B cell (primary cell): ENCODE results near the gene SRRM3. TPM values are rescaled to one million over a fixed set of nuclear protein-coding genes. Genes with fewer than 3 reads are reported as not detected.
A peak's percentile ranks its signal among the peaks of the same experiment; 100 is the strongest.

ENCODE experiments used
- ATAC-seq: fragments of 200-7000 bp; cut with Tn5 transposase; one replicate; pipeline ENCODE4 v1.10.0; 2021; ENCODE audit warnings: low read depth, mild to moderate bottlenecking, moderate number of reproducible peaks, moderate library complexity
- CTCF ChIA-PET: fragments of 350-600 bp; sonication (Branson Sonifier 250); formaldehyde crosslinking; loops from one replicate; lab custom pipeline; 2021; ENCODE audit warnings: antibody characterized with exemption, inconsistent platforms; lab: Charles Lee
- POLR2A ChIA-PET: fragments of 350-600 bp; sonication (Branson Sonifier 250); formaldehyde crosslinking; loops from one replicate; lab custom pipeline; 2021; ENCODE audit warnings: antibody characterized with exemption; lab: Charles Lee
- DNase-seq: peaks from one replicate; pipeline ENCODE4 v3.0.0; 2013
- H2AFZ ChIP-seq: 2 replicates; pipeline ENCODE4 v1.6.1; 2012; ENCODE audit warnings: mild to moderate bottlenecking, low read depth, low read length; ENCODE audit not compliant: insufficient read depth, poor library complexity, severe bottlenecking
- H3K27ac ChIP-seq, 2 donors: 1 replicate in 1 of 2; 2 replicates in 1 of 2; pipeline ENCODE4 v1.5.1; 2012 to 2013; ENCODE audit warnings: low read length in 2 of 2, mild to moderate bottlenecking in 2 of 2, moderate library complexity in 1 of 2
- H3K27me3 ChIP-seq, 4 experiments: fragments of 200-600 bp in 1 of 4; sonication (generic) in 1 of 4; replicated peaks in 1 of 4; 1 replicate in 2 of 4; 2 replicates in 2 of 4; pipeline versions ENCODE4 v1.6.1 to v1.7.0; 2013 to 2016; ENCODE audit warnings: low read length in 3 of 4, mild to moderate bottlenecking in 2 of 4, mixed read lengths in 1 of 4, moderate library complexity in 1 of 4; ENCODE audit not compliant: insufficient read depth in 4 of 4, control insufficient read depth in 3 of 4; ENCODE audit errors: control extremely low read depth in 1 of 4
- H3K36me3 ChIP-seq, 2 experiments: replicated peaks in 1 of 2; 1 replicate in 1 of 2; 2 replicates in 1 of 2; pipeline versions ENCODE4 v1.6.1 to v1.7.1; 2013; ENCODE audit warnings: low read length in 1 of 2; ENCODE audit not compliant: insufficient read depth in 2 of 2, control insufficient read depth in 1 of 2; ENCODE audit errors: control extremely low read depth in 1 of 2, extremely low read depth in 1 of 2
- H3K4me1 ChIP-seq, 2 donors: fragments of 200-600 bp in 1 of 2; sonication (generic) in 1 of 2; 1 replicate in 1 of 2; 2 replicates in 1 of 2; pipeline versions ENCODE4 v1.5.1 to v1.6.1; 2013 to 2017; ENCODE audit warnings: low read length in 2 of 2; ENCODE audit not compliant: control insufficient read depth in 2 of 2, insufficient read depth in 2 of 2
- H3K4me2 ChIP-seq: replicated peaks from 2 replicates; pipeline ENCODE3; 2012; ENCODE audit warnings: mild to moderate bottlenecking, low read depth, low read length; ENCODE audit not compliant: poor library complexity, severe bottlenecking
- H3K4me3 ChIP-seq, 5 experiments: fragments of 200-600 bp in 1 of 5; sonication (generic) in 1 of 5; 1 replicate in 3 of 5; 2 replicates in 2 of 5; pipeline versions ENCODE4 v1.5.1 to v1.7.0; 2011 to 2016; ENCODE audit warnings: low read length in 4 of 5, mild to moderate bottlenecking in 4 of 5, low read depth in 2 of 5, control low read depth in 1 of 5, moderate library complexity in 1 of 5; ENCODE audit not compliant: insufficient read depth in 1 of 5; ENCODE audit errors: control extremely low read depth in 1 of 5, extremely low read depth in 1 of 5
- H3K79me2 ChIP-seq: fragments of 200-600 bp; sonication (generic); one replicate; pipeline ENCODE4 v1.6.0; 2016; ENCODE audit warnings: low read length; ENCODE audit not compliant: control insufficient read depth, insufficient read depth
- H3K9ac ChIP-seq: fragments of 200-600 bp; sonication (generic); 2 replicates; pipeline ENCODE4 v1.6.1; 2017; ENCODE audit warnings: mild to moderate bottlenecking, low read length, moderate library complexity
- H3K9me3 ChIP-seq, 3 donors: one replicate each; pipeline versions ENCODE4 v1.6.1 to v1.7.1; 2013; ENCODE audit warnings: low read length in 2 of 3; ENCODE audit not compliant: control insufficient read depth in 2 of 3, insufficient read depth in 1 of 3; ENCODE audit errors: control extremely low read depth in 1 of 3
- H4K20me1 ChIP-seq: 2 replicates; pipeline ENCODE4 v1.6.0; 2012; ENCODE audit warnings: mild to moderate bottlenecking, low read length; ENCODE audit not compliant: insufficient read depth, control insufficient read depth, poor library complexity, severe bottlenecking
- H3K27ac Mint-ChIP-seq: one replicate; pipeline ENCODE4 v1.8.0; 2021; ENCODE audit warnings: mixed read lengths
- H3K27me3 Mint-ChIP-seq: one replicate; pipeline ENCODE4 v1.8.0; 2021; ENCODE audit warnings: mixed read lengths
- H3K4me1 Mint-ChIP-seq: one replicate; pipeline ENCODE4 v1.8.0; 2021; ENCODE audit warnings: mixed read lengths
- H3K4me3 Mint-ChIP-seq: one replicate; pipeline ENCODE4 v1.8.0; 2021; ENCODE audit warnings: mixed read lengths
- H3K9me3 Mint-ChIP-seq: one replicate; pipeline ENCODE4 v1.8.0; 2022; ENCODE audit warnings: mixed read lengths; ENCODE audit not compliant: insufficient read depth
- CTCF ChIP-seq: fragments of 200-600 bp; IDR thresholded peaks from one replicate; pipeline ENCODE4 v1.8.0; 2022; ENCODE audit warnings: antibody characterized with exemption, mild to moderate bottlenecking
- EZH2 ChIP-seq: IDR thresholded peaks from 2 replicates; pipeline ENCODE4 v1.6.1; 2012; ENCODE audit warnings: borderline replicate concordance, low read depth, mild to moderate bottlenecking, moderate library complexity, low read length; ENCODE audit not compliant: insufficient read depth, poor library complexity, severe bottlenecking
- WGBS: methylation state at CpG from one replicate; pipeline ENCODE4 v1.1.5; 2013; ENCODE audit warnings: missing lambda C conversion rate; ENCODE audit not compliant: insufficient coverage; 5-methylcytosine and 5-hydroxymethylcytosine counted together
- intact Hi-C: fragments of 100-400 bp; cut with micrococcal nuclease; formaldehyde crosslinking; loops from one replicate; pipeline ENCODE4 v1.10.0; 2022
- polyA plus RNA-seq: library from polyadenylated mRNA; depleted of rRNA; stranded (reverse); fragments of >200 nt; gene quantifications from 2 replicates; pipeline ENCODE4 v1.2.3, GENCODE V29; 2012
- total RNA-seq, 2 donors: library from RNA; stranded (reverse); fragments of 120-200 nt in 1 of 2; gene quantifications; 1 replicate in 1 of 2; 2 replicates in 1 of 2; pipeline versions ENCODE4 v1.2.3 to v1.2.4, GENCODE V29; 2013 to 2022

The SRRM3 gene
- total and polyA plus RNA-seq, 2 donors (not counting 1 experiment from before 2014, with no cell fraction given) = not detected

GRCh38 chr7:76283254-76284159 lies 81.8 kb downstream of the SRRM3 start:
- ChIA-PET POLR2A (interaction anchor here (0.7 kb wide), 1 partner anchor 52 kb away, joined by 6 read pairs; no protein-coding TSS in a partner anchor), CTCF (interaction anchor here (1.5 to 2.8 kb wide), 2 partner anchors 31 to 77 kb away, joined by 4 to 12 read pairs; no protein-coding TSS in a partner anchor)
- no peaks in the 10 kb centered on the region for H4K20me1 ChIP-seq
- Mint-ChIP-seq H3K9me3 (no peaks in the 10 kb centered on the region), H3K4me1 (peaks cover 15% of the 10 kb centered on the region), H3K4me3 (peak overlapping the region; percentile 77), H3K27ac (no peak overlapping the region), H3K27me3 (peaks cover 38% of the 10 kb centered on the region)
- DNase-seq (no peak), ATAC-seq (no peak)
- H3K36me3 ChIP-seq = no peaks in the 10 kb centered on the region
- no peak overlapping the region for H3K27ac ChIP-seq
- no peaks in the 10 kb centered on the region for H3K79me2 ChIP-seq
- H3K27me3 ChIP-seq = peaks cover 0 to 51% (median 18%) of the 10 kb centered on the region in 4 experiments
- TF ChIP-seq CTCF = no peak
- no peak for TF ChIP-seq EZH2
- 96% methylated on average over 13 of the region's 17 CpGs for WGBS
- H3K4me1 ChIP-seq = peaks cover 12 to 19% of the 10 kb centered on the region in 2 donors
- no peak overlapping the region for H3K4me3 ChIP-seq
- intact Hi-C loops = no loop called here
- H3K9ac ChIP-seq = peak overlapping the region; percentile 42
- H2AFZ ChIP-seq = peak overlapping the region; percentile 38
- H3K9me3 ChIP-seq = peaks cover 0 to 4% (median 0%) of the 10 kb centered on the region in 3 donors
- H3K4me2 ChIP-seq = peak overlapping the region; percentile 85
